ENCODE measurements around the gene MAP3K14. TPM values are rescaled to one million over a fixed set of nuclear protein-coding genes. Genes with fewer than 3 reads are reported as not detected.

MAP3K14 gene
- total and polyA plus RNA-seq, 2 of the 4 experiments (the other 2 are of a cell fraction) = 4.1 to 21.7 TPM

GRCh38 chr17:45294506-45294905, 22.3 kb downstream of the MAP3K14 start:
- H4K8ac ChIP-seq (ENCODE audit: low read depth in 2 of 2, low read length in 2 of 2) = peak overlapping the region in 1 of 2 experiments; percentile 32; a peak in 1 of 4 replicates
- H4K91ac ChIP-seq (ENCODE audit: insufficient read depth, low read depth, low read length) = no peak overlapping the region
- 0 out of 2 replicates have a peak overlapping the region, but pooled peaks have one; percentile 16 for H2BK20ac ChIP-seq (ENCODE audit: low read depth, low read length)
- ATAC-seq (ENCODE audit: low read depth) = peak; percentile 61
- H3K9ac ChIP-seq (ENCODE audit: low read depth, low read length) = peak overlapping the region; percentile 3; the same call in 1 of the 2 replicates
- 0 out of 2 replicates have a peak overlapping the region, but pooled peaks have one; percentile 50 for H3K23ac ChIP-seq (ENCODE audit: low read depth, low read length)
- no peak for TF ChIP-seq SMC3 (IDR thresholded peaks at IDR 0.05; ENCODE audit: low read depth, low read length)
- TF ChIP-seq RCOR1 (IDR thresholded peaks at IDR 0.05; ENCODE audit: insufficient replicate concordance, low read length) = no peak
- TF ChIP-seq BHLHE40 (IDR thresholded peaks at IDR 0.05; ENCODE audit: low read depth, low read length) = no peak
- TF ChIP-seq RFX5 (IDR thresholded peaks at IDR 0.05; ENCODE audit: low read depth, low read length) = no peak
- H3K4ac ChIP-seq (ENCODE audit: low read depth, low read length) = peak overlapping the region; percentile 71; the same call in 1 of the 2 replicates
- no peaks in the 10 kb centered on the region for H3K27me3 ChIP-seq (ENCODE audit: control insufficient read depth, insufficient read depth, low read length)
- dilution Hi-C loops (cut with HindIII; ENCODE audit: low sequenced_read_pairs, unreplicated experiment) (no loop called here), in situ Hi-C loops (cut with MboI; ENCODE audit: low sequenced_read_pairs) (no loop called here), intact Hi-C loops (cut with micrococcal nuclease) (loop anchor here (5.0 kb wide), 1 partner anchor 93 kb away; no protein-coding TSS in a partner anchor)
- H3K9me3 ChIP-seq (ENCODE audit: control insufficient read depth, insufficient read depth, low read length) = no peaks in the 10 kb centered on the region
- H3K79me1 ChIP-seq (ENCODE audit: low read depth in 1 of 2, low read length in 2 of 2) = peaks cover 52 to 90% of the 10 kb centered on the region in 2 experiments
- H3K56ac ChIP-seq (ENCODE audit: extremely low read depth, insufficient read depth, low read length) = peak overlapping the region; percentile 5; the same call in 1 of the 2 replicates
- 30% methylated on average over 2 of the region's 3 CpGs; no CpG with 5 or more reads in 1 of the 2 experiments for WGBS, 2 experiments (ENCODE audit: extremely low coverage in 2 of 2, insufficient read length in 1 of 2)
- no peak overlapping the region for H3K4me3 ChIP-seq (ENCODE audit: insufficient read depth, low read depth, low read length)
- no peak overlapping the region for H2AFZ ChIP-seq (replicated peaks; ENCODE audit: low read length, poor library complexity)
- no peak overlapping the region for H3K4me2 ChIP-seq (ENCODE audit: low read depth, low read length)
- H3K4me1 ChIP-seq (ENCODE audit: control insufficient read depth, insufficient read depth, low read length) = peaks cover 42% of the 10 kb centered on the region
- peak; percentile 88 for DNase-seq
- no peak overlapping the region; the same call in 1 of the 2 replicates for H3K14ac ChIP-seq (replicated peaks; ENCODE audit: low read depth, low read length)
- ChIA-PET CTCF (interaction anchor here (1.0 kb wide), 1 partner anchor 18 kb away, joined by 3 read pairs; no protein-coding TSS in a partner anchor), POLR2A (ENCODE audit: unreplicated experiment) (no interaction called here)
- H2BK120ac ChIP-seq (ENCODE audit: low read depth, low read length) = no peak overlapping the region; the same call in 1 of the 2 replicates
- no peak overlapping the region; the same call in 1 of the 2 replicates for H4K5ac ChIP-seq (ENCODE audit: low read depth, low read length)
- no TSS peak for BruUV-seq (replicated peaks)
- H2BK5ac ChIP-seq (ENCODE audit: low read depth, low read length, poor library complexity, severe bottlenecking) = peak overlapping the region; percentile 75
- no peak overlapping the region for H2AK9ac ChIP-seq (replicated peaks; ENCODE audit: low read depth, low read length, poor library complexity)
- H3K18ac ChIP-seq (ENCODE audit: low read depth, low read length) = peak overlapping the region; percentile 64
- H2BK15ac ChIP-seq (ENCODE audit: low read depth, low read length) = no peak overlapping the region
- peaks cover 19% of the 10 kb centered on the region for H3K36me3 ChIP-seq (ENCODE audit: control insufficient read depth, insufficient read depth, low read length)
- peaks cover 59% of the 10 kb centered on the region for H3K9me1 ChIP-seq (ENCODE audit: insufficient read depth, low read length)
- peak overlapping the region; percentile 35; the same call in 1 of the 2 replicates for H3K27ac ChIP-seq (ENCODE audit: insufficient read depth, low read length)
- no peak overlapping the region for H2AK5ac ChIP-seq (ENCODE audit: low read depth, low read length)
- H4K20me1 ChIP-seq (ENCODE audit: insufficient read depth, low read length) = peaks cover 82% of the 10 kb centered on the region
